ENCODE results near the gene IRF2.

IRF2 gene

GRCh38 chr4:184428787-184429186, 45.6 kb downstream of the IRF2 start:
- DNase-seq: no peak

- no peak for DNase-seq
Observed at GRCh38 chr4:184427687-184428086, 46.7 kb downstream of the IRF2 start.

- no peak for DNase-seq
Observed at GRCh38 chr4:184427093-184427492, 47.3 kb downstream of the IRF2 start.

- DNase-seq: no peak
Observed at GRCh38 chr4:184424993-184425758, 49.2 kb downstream of the IRF2 start.

- DNase-seq: no peak
Observed at GRCh38 chr4:184424279-184424678, 50.1 kb downstream of the IRF2 start.

GRCh38 chr4:184423003-184423686, 51.2 kb downstream of the IRF2 start:
- no peak for DNase-seq

GRCh38 chr4:184422378-184422777, 52.0 kb downstream of the IRF2 start:
- no peak for DNase-seq

GRCh38 chr4:184421533-184422155, 52.7 kb downstream of the IRF2 start:
- DNase-seq: no peak

- DNase-seq: no peak
Observed at GRCh38 chr4:184420881-184421416, 53.4 kb downstream of the IRF2 start.

GRCh38 chr4:184420402-184420801, 53.9 kb downstream of the IRF2 start:
- DNase-seq: no peak

- no peak for DNase-seq
Observed at GRCh38 chr4:184419976-184420375, 54.4 kb downstream of the IRF2 start.

- peak; percentile 38 for DNase-seq
Observed at GRCh38 chr4:184417802-184418511, 56.4 kb downstream of the IRF2 start.

- peak; percentile 82 for DNase-seq
Observed at GRCh38 chr4:184416913-184417734, 57.2 kb downstream of the IRF2 start.

- no peak for DNase-seq
Observed at GRCh38 chr4:184415071-184415470, 59.3 kb downstream of the IRF2 start.

GRCh38 chr4:184413261-184414046, 60.9 kb downstream of the IRF2 start:
- peak; percentile 60 for DNase-seq

GRCh38 chr4:184410748-184411147, 63.6 kb downstream of the IRF2 start:
- DNase-seq: no peak

GRCh38 chr4:184409911-184410692, 64.2 kb downstream of the IRF2 start:
- peak; percentile 47 for DNase-seq

- no peak for DNase-seq
Observed at GRCh38 chr4:184409502-184409901, 64.8 kb downstream of the IRF2 start.

- no peak for DNase-seq
Observed at GRCh38 chr4:184408684-184409081, 65.7 kb downstream of the IRF2 start.

- no peak for DNase-seq
Observed at GRCh38 chr4:184408021-184408683, 66.2 kb downstream of the IRF2 start.
